Activated T-cell treated with anti-CD3 and anti-CD28 coated beads, Interleukin-2, amount 50 U/mL, for 24 hours (primary cell): ENCODE data around the gene GRID2IP.
"Not testable (repeated sequence)": the region's sequence is repeated elsewhere in the genome, so short reads cannot be mapped to it uniquely, and the experiment has no call there.

ENCODE experiments used
- DNase-seq: peaks from one replicate; pipeline ENCODE4 v3.0.0-alpha.2; 2020
- H3K27ac Mint-ChIP-seq: 2 replicates; pipeline ENCODE4 v1.8.0; 2020; ENCODE audit warnings: mild to moderate bottlenecking, mixed read lengths
- H3K27me3 Mint-ChIP-seq: 2 replicates; pipeline ENCODE4 v1.8.0; 2020; ENCODE audit warnings: mixed read lengths
- H3K36me3 Mint-ChIP-seq: 2 replicates; pipeline ENCODE4 v1.8.0; 2020; ENCODE audit warnings: low read depth, mixed read lengths
- H3K4me1 Mint-ChIP-seq: 2 replicates; pipeline ENCODE4 v1.8.0; 2020; ENCODE audit warnings: low read depth, mixed read lengths
- H3K4me3 Mint-ChIP-seq: 2 replicates; pipeline ENCODE4 v1.8.0; 2020; ENCODE audit warnings: mild to moderate bottlenecking, moderate library complexity, mixed read lengths
- H3K9me3 Mint-ChIP-seq: 2 replicates; pipeline ENCODE4 v1.8.0; 2020; ENCODE audit warnings: mixed read lengths

The GRID2IP gene

DNA sequence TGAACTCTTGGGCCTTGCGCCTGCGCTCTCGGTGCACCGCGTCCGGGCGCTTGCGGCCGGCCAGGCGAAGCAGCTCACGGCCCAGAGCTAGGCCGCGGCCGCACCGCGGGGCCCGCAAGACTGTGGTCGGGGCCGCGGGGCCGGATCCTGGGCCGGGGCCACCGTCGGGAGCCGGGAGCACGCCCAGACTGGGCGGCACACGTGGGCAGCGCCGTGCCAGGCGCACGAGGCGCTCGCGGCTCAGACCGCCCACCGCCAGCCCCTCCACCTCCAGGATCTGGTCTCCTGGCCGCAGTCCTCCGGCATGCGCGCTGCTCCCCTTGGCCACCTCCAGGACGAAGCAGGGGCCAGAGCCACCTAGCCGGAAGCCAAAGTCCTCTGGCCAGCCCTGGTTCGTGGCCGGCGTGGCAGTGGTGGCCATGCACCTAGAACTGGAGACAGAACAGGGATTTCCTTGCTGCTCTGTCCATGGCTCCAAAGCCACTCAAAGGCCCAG lies at the start of gene GRID2IP:
GRID2IP (minus strand) TSS at position 446 of the 496 bp plus-strand sequence; CDS start at position 421, 25 bp downstream.
- Mint-ChIP-seq H3K36me3 (no peaks in the 10 kb centered on the region), H3K4me1 (peaks cover 10% of the 10 kb centered on the region), H3K9me3 (no peaks in the 10 kb centered on the region), H3K4me3 (no peak within 1 kb of the TSS), H3K27ac (no peak within 1 kb of the TSS), H3K27me3 (no peaks in the 10 kb centered on the region)
- DNase-seq, result no peak

DNA sequence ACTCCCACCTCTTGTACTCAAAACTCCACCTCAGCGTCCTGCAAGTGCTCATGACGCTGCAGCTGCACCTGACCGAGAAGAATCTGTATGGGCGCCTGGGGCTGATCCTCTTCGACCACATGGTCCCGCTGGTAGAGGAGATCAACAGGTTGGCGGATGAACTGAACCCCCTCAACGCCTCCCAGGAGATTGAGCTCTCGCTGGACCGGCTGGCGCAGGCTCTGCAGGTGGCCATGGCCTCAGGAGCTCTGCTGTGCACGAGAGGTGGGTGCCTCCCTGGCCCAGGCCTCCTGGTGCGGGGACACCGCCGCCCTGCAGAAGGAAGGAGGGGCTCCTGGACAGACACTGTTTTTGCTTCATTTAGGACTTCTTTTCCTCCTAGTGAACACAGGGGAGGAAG lies 48.8 kb upstream of the GRID2IP start:
- Mint-ChIP-seq H3K4me1 (peaks cover 2% of the 10 kb centered on the region), H3K4me3 (no peak overlapping the region), H3K27me3 (no peaks in the 10 kb centered on the region), H3K27ac (peak overlapping the region; percentile 4), H3K36me3 (peaks cover 88% of the 10 kb centered on the region), H3K9me3 (no peaks in the 10 kb centered on the region)
- no peak for DNase-seq

DNA sequence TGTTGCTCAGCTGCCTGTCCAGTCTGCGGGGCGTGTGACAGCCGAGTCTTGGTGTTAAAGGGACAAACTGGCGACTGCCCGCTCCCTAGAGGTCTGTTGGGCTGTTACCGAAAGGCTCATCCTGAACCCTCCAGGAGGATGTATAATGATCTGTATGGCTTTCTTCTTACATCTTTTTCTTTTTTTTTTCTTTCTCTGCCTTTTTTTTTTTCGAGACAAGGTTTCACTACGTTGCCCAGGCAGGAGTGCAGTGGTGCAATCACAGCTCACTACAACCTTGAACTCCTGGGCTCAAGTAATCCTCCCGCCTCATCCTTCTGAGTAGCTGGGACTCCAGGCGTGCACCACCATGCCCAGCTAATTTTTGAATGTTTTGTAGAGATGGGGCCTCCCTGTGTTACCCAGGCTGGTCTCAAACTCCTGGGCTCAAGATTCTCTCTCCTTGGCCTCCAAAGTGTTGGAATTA lies 39.4 kb upstream of the GRID2IP start:
- H3K27ac Mint-ChIP-seq, result peak overlapping the region; percentile 90
- H3K4me3 Mint-ChIP-seq, result peak overlapping the region; percentile 89
- no peaks in the 10 kb centered on the region for H3K9me3 Mint-ChIP-seq
- no peaks in the 10 kb centered on the region for H3K27me3 Mint-ChIP-seq
- H3K36me3 Mint-ChIP-seq, result peaks cover 84% of the 10 kb centered on the region
- H3K4me1 Mint-ChIP-seq, result peaks cover 28% of the 10 kb centered on the region
- DNase-seq, result no peak

DNA sequence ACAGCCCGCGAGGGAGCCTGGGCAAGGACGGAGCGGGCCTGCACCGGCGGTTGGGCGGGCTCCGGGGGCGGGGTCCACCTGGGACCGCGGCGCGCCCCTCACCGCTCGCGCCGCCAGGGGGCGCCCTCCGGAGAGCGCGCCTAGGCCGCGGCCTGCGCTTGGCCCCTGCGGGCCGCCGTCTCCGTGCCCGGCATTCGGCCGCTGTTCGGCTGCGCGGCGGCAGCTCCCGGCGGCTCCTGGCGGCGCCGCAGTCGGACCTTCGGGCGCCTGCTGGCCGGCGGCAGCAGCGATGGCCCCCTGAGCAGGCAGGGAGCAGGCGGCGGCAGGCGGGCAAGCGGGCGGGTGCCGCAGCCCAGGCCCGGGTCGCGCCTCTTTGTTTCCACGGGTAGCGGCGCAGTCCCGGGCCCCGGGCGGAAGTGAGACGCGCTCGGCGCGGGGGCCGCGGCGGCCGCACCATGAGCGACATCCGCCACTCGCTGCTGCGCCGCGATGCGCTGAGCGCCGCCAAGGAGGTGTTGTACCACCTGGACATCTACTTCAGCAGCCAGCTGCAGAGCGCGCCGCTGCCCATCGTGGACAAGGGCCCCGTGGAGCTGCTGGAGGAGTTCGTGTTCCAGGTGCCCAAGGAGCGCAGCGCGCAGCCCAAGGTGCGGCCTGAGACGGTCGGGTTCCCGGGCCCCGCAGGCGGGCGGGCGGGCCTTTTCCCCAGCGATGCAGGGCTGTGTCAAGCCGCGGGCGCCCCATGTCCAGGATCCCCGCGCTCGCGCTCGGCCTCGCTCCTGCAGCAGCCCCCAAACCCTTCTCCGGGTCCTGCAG lies 38.8 kb upstream of the GRID2IP start, which contains the start of gene INTS15:
INTS15 (plus strand) TSS at position 193 of the 816 bp plus-strand sequence; CDS start at position 456, 263 bp downstream.
- Mint-ChIP-seq H3K27me3 (no peaks in the 10 kb centered on the region), H3K27ac (peak within 1 kb of the TSS; percentile 90), H3K4me1 (peaks cover 28% of the 10 kb centered on the region), H3K4me3 (peak within 1 kb of the TSS; percentile 89), H3K36me3 (peaks cover 82% of the 10 kb centered on the region), H3K9me3 (no peaks in the 10 kb centered on the region)
- peak; percentile 91 for DNase-seq

DNA sequence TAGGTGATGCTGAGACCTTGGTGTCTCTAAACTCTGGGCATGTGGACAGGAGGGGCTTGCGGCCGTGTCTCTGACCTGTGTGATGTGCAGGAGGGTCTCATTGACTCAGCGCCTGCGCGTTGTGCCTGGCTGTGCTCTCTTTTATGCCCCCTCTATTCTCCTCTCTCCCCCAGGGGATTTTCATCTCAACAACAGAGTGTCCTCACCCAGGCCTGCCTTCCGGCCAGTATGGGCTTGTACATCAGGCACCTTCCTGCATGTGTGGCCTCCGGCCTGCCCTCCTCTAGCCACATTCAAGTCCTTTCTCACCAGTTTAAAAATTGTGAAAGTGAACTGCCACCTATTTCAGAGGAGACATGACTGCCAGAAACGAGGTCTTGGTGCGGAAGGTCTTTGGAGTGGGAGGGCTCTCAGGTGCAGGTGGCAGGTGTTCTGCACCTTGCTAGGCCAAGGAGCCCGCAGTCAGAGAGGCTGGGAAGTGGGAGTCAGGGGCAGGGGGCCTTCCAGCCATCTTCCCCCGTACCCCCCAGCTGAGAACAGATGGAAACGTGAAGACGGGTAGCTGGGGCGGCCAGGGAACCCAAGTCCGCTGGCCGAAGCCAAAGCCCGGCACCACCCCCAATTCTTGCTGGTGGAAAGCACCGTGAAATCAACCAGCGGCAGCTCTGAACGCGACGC lies 38.0 kb upstream of the GRID2IP start:
- Mint-ChIP-seq H3K9me3 (no peaks in the 10 kb centered on the region), H3K4me3 (peak overlapping the region; percentile 66), H3K4me1 (peaks cover 27% of the 10 kb centered on the region), H3K27me3 (no peaks in the 10 kb centered on the region), H3K36me3 (peaks cover 82% of the 10 kb centered on the region), H3K27ac (peak overlapping the region; percentile 66)
- no peak for DNase-seq

DNA sequence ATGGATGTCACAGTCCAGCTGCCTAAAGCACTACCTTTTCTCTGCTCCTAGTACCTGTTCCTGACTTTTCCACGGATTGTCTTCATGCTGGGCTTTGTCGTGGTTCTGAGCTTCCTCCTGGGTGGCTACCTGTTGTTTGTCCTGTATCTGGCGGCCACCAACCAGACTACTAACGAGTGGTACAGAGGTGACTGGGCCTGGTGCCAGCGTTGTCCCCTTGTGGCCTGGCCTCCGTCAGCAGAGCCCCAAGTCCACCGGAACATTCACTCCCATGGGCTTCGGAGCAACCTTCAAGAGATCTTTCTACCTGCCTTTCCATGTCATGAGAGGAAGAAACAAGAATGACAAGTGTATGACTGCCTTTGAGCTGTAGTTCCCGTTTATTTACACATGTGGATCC lies 37.3 kb upstream of the GRID2IP start:
- no peak for DNase-seq
- H3K27me3 Mint-ChIP-seq, result no peaks in the 10 kb centered on the region
- H3K4me3 Mint-ChIP-seq, result no peak overlapping the region
- H3K9me3 Mint-ChIP-seq, result no peaks in the 10 kb centered on the region
- H3K4me1 Mint-ChIP-seq, result peaks cover 25% of the 10 kb centered on the region
- peak overlapping the region; percentile 27 for H3K27ac Mint-ChIP-seq
- H3K36me3 Mint-ChIP-seq, result peaks cover 81% of the 10 kb centered on the region

DNA sequence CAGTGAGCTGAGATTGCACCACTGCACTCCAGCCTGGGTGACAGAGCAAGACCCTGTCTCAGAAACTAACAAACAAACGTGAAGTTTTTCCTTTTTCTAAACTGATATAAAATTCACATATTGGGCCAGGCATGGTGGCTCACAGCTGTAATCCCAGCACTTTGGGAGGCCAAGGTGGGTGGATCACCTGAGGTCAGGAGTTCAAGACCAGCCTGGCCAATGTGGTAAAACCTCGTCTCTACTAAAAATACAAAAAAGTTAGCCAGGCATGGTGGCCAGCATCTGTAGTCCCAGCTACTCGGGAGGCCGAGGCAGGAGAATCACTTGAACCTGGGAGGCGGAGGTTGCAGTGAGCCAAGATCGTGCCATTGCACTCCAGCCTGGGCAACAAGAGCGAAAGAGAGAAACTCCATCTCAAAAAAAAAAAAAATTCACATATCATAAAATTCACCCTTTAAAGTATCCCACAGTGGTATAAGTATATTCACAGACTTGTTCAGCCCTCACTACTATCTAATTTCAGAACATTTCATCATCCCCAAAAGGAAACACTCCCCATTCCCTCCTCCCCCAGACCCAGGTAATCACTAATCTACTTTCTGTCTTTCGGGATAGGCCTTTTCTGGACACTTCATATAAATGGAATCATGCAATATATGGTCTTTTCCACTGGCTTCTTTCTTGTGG lies 34.6 kb upstream of the GRID2IP start:
- H3K4me1 Mint-ChIP-seq, result peaks cover 20% of the 10 kb centered on the region
- H3K27ac Mint-ChIP-seq, H3K4me3 Mint-ChIP-seq, H3K27me3 Mint-ChIP-seq, H3K9me3 Mint-ChIP-seq, DNase-seq: not testable (repeated sequence)
- peaks cover 84% of the 10 kb centered on the region for H3K36me3 Mint-ChIP-seq

DNA sequence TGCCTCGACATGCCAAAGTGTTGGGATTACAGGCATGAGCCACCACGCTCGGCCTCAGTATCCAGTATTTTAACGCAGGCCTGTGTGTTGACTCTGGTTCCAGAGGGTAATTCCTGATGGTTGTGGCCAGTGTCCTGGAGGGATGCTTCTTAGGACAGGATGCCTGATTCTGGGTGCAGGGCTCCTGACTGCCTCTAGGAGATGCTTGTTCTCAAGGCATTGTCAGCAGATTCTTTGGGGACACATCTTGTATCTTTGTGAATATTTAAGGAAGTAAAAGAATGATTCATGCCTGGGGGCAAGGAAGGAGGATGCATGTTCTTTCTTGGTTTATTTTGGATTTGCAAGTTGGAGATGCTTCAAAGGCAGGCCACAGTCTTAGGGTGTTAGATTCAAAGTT lies 28.2 kb upstream of the GRID2IP start:
- peaks cover 53% of the 10 kb centered on the region for H3K36me3 Mint-ChIP-seq
- no peaks in the 10 kb centered on the region for H3K9me3 Mint-ChIP-seq
- DNase-seq, result no peak
- no peaks in the 10 kb centered on the region for H3K27me3 Mint-ChIP-seq
- peaks cover 34% of the 10 kb centered on the region for H3K4me1 Mint-ChIP-seq
- H3K27ac Mint-ChIP-seq, result peak overlapping the region; percentile 7
- peak overlapping the region; percentile 23 for H3K4me3 Mint-ChIP-seq

DNA sequence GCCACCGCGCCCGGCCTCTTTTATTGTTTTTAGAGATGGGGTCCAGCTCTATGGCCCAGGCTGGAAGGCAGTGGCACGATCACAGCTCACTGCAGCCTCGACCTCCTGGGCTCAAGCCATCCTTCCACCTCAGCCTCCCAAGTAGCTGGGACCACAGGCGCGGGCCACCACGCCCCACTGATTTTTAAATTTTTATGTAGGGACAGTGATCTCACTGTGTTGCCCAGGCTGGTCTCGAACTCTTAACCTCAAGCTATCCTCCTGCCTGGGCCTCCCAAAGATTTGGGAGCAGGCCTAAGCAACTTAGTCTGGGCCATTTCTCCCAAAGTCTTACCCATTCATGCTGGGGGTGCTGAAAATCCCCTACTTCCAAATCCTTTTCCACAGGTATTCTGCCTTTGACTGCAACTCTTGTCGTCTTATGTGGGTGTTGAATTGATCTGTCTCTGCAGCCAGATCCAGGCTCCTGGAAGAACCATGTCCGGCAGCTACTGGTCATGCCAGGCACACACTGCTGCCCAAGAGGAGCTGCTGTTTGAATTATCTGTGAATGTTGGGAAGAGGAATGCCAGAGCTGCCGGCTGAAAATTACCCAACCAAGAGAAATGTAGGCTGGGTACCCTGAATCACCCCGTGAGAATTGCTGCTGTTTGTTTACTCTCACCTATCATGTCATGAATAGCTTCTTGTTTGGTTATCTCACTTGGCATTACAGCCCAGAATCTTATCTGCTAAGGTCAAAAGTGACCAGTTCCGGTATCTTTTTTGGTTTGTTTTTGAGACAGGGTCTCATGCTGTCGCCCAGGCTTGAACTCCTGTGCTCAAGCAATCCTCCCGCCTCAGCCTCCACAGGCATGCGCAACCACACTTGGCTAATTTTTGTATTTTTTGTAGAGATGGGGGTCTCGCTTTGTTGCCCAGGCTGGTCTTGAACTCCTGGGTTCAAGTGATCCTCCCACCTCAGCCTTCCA lies 27.1 kb upstream of the GRID2IP start:
- peak overlapping the region; percentile 84 for H3K4me3 Mint-ChIP-seq

DNA sequence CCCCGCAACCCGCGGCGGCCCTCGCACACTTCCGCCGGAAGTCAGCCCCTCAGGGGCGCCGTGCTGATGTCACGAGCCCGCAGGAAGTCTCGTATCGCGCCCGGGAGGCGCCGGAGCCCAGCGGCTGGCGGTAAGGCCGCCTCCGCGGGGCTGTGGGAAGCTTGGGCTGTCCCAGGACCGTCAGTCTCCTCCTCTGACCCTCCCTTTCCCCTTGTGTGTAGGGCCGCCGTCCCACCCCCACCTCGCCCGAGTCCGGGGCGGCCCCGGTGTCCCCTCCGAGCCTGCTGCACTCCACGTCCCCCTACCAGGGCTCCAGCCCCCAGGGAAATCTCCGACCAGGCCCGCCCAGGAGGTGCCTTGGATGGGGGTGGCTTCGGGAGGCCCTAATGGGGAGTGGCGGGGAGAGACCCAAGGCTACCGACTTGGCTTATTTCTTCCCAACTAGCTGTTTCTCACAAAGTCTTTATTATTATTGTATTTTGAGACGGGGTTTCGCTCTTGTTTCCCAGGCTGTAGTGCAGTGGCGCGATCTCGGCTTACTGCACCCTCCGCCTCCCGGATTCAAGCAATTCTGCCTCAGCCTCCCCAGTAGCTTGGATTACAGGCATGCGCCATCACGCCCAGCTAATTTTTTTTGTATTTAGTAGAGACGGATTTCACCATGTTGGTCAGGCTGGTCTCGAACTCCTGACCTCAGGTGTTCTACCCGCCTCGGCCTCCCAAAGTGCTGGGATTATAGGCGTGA lies 26.3 kb upstream of the GRID2IP start, which contains the start of gene ZDHHC4:
ZDHHC4 (plus strand) TSS at position 86 of the 745 bp plus-strand sequence. CDS start 3,108 bp downstream, outside the sequence.
- H3K4me1 Mint-ChIP-seq, result peaks cover 34% of the 10 kb centered on the region
- peaks cover 36% of the 10 kb centered on the region for H3K36me3 Mint-ChIP-seq
- DNase-seq, result peak; percentile 92
- H3K4me3 Mint-ChIP-seq, result peak within 1 kb of the TSS; percentile 84
- peak within 1 kb of the TSS; percentile 93 for H3K27ac Mint-ChIP-seq
- H3K27me3 Mint-ChIP-seq, result no peaks in the 10 kb centered on the region
- H3K9me3 Mint-ChIP-seq, result no peaks in the 10 kb centered on the region

More for the DNA sequence above, 27.1 kb upstream of the GRID2IP start:
- Mint-ChIP-seq H3K4me1 (peaks cover 34% of the 10 kb centered on the region), H3K9me3 (no peaks in the 10 kb centered on the region), H3K27ac (peak overlapping the region; percentile 93), H3K27me3 (no peaks in the 10 kb centered on the region), H3K36me3 (peaks cover 44% of the 10 kb centered on the region)
- DNase-seq, result no peak

DNA sequence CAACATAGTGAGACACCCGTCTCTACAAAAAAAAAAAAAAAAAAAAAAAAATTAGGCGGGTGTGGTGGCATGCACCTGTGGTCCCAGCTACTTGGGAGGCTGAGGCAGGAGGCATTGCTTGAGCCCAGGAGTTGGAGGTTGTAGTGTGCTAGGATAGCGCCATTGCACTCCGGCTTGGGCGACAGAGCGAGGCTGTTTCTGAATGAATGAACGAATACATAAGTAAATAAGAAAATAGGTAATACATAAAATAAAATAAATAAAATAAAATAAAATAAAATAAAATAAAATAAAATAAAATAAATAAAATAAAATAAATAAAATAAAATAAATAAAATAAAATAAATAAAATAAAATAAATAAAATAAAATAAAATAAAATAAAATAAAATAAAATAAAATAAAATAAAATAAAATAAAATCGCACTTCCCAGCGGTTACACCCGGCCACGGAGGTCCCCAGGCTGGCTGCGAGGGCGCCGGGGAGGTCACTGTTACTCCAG lies 25.7 kb upstream of the GRID2IP start:
- H3K36me3 Mint-ChIP-seq, result peaks cover 29% of the 10 kb centered on the region
- H3K4me1 Mint-ChIP-seq, result peaks cover 34% of the 10 kb centered on the region
- not testable (repeated sequence) for DNase-seq, H3K27me3 Mint-ChIP-seq, H3K9me3 Mint-ChIP-seq
- H3K27ac Mint-ChIP-seq, result peak overlapping the region; percentile 74
- H3K4me3 Mint-ChIP-seq, result peak overlapping the region; percentile 84

DNA sequence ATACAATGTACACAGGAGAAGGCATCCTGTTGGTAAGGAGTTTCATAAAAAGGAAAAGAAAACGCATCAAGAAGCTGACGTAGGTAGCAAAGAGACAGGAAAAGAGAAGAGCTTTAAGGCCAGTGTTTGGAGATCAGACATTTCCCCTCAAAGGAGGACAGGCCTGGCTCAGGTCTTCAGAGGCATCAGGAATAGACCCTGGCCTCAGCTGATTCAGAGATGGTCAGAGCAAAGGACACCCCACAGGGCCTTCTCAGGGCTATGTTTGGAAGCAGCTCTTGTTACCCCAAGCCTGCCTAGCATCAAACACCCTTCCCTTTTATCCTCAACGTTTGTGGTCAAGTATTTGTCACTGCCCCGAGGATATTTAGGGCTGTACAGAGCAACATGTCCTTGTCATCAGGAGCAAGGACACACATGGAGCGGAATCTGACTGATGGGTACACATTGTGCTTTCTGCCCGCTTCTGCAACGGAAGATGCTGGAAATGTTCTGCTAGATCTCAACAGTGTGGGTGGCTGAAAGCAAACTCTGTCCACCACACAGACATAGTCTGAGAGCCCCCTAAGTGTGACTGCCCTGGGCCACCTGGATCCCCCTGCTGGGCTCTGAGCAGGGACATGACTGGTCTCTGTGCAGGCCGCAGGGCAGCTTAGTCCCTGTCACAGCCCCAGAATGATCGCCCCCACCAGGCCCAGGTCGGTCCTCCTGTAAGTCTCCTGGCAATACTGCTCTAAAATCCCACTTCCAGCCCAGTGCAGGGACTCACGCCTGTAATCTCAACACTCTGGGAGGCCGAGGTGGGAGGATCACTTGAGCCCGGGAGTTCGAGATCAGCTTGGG lies 25.0 kb upstream of the GRID2IP start:
- H3K27ac Mint-ChIP-seq, result peak overlapping the region; percentile 87
- DNase-seq, result peak; percentile 45

More for the DNA sequence above, 25.0 kb upstream of the GRID2IP start:
- Mint-ChIP-seq H3K27me3 (no peaks in the 10 kb centered on the region), H3K4me3 (peak overlapping the region; percentile 83), H3K4me1 (peaks cover 28% of the 10 kb centered on the region), H3K36me3 (peaks cover 23% of the 10 kb centered on the region), H3K9me3 (no peaks in the 10 kb centered on the region)
